Left ventricle myocardium inferior (tissue), 1 donor: ENCODE data around the gene USO1. TPM values are rescaled to one million over a fixed set of nuclear protein-coding genes. Genes with fewer than 3 reads are reported as not detected.
"Not testable (repeated sequence)": the region's sequence is repeated elsewhere in the genome, so short reads cannot be mapped to it uniquely, and the experiment has no call there.

Experiments used
- DNase-seq: peaks from one replicate; pipeline ENCODE4 v3.0.0-alpha.2; 2020
- H3K27ac ChIP-seq: fragments of 200-600 bp; replicated peaks from 2 replicates; pipeline ENCODE4 v1.8.0; 2021
- H3K27me3 ChIP-seq: fragments of 200-600 bp; 2 replicates; pipeline ENCODE4 v1.8.0; 2021; ENCODE audit warnings: low read depth
- H3K36me3 ChIP-seq: fragments of 200-600 bp; 2 replicates; pipeline ENCODE4 v1.8.0; 2021
- H3K4me1 ChIP-seq: fragments of 200-600 bp; 2 replicates; pipeline ENCODE4 v1.8.0; 2021
- H3K4me3 ChIP-seq: fragments of 200-600 bp; 2 replicates; pipeline ENCODE4 v1.8.0; 2021; ENCODE audit warnings: mild to moderate bottlenecking, moderate library complexity
- H3K9me3 ChIP-seq: fragments of 200-600 bp; replicated peaks from 2 replicates; pipeline ENCODE4 v1.8.0; 2021
- CTCF ChIP-seq: fragments of 200-600 bp; IDR thresholded peaks from 2 replicates; pipeline ENCODE4 v1.8.0; 2021; ENCODE audit warnings: antibody characterized with exemption, mild to moderate bottlenecking, borderline replicate concordance
- intact Hi-C: fragments of 100-400 bp; cut with micrococcal nuclease; formaldehyde crosslinking; loops from one replicate; pipeline ENCODE4 v1.11.0; 2022
- total RNA-seq: library from RNA; stranded (reverse); fragmentation: NEBNext Ultra II Directional; extraction: Animal tissue kit (Norgen Biotek cat#: 25700); gene quantifications from one replicate; pipeline ENCODE4 v1.2.1, GENCODE V29; 2021
- donor health status: DM: no; HTN: yes; CAD: no; lungs with severe emphysema.

The USO1 gene
- total RNA-seq, 1 donor from 2014 or later: 84.3 TPM

DNA sequence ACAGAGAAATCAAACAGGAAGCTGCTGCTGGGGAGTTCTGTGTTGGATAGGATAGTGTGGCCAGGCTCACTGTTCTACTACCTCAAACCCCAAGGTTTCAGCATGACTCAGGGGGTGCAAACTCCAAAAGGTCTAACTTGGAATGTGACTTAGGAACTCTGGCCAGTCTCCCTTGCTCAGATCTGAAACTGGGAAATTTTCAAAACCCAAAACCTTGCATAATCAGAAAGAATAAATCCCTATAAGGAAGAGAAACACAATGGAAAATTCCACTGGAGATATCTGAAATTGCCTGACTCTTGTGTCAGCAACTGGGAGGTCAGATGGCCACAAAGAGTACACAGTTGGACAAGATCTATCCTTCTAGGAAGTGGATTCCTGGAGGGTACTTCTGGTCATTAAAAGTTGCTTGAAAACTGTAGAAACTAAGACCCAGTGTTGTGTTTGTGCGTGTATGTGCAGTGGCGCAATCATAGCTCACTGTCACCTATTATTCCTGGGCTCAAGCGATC is 119.8 kb downstream of the USO1 start:
- no peak for TF ChIP-seq CTCF
- Histone ChIP-seq H3K27me3 (no peaks in the 10 kb centered on the region), H3K9me3 (no peaks in the 10 kb centered on the region), H3K4me3 (no peak overlapping the region), H3K4me1 (peaks cover 33% of the 10 kb centered on the region), H3K27ac (no peak overlapping the region), H3K36me3 (no peaks in the 10 kb centered on the region)
- intact Hi-C loops: no loop called here
- no peak for DNase-seq

- no peak for TF ChIP-seq CTCF
- H3K27me3 ChIP-seq: no peaks in the 10 kb centered on the region
- H3K4me3 ChIP-seq: no peak overlapping the region
- no peaks in the 10 kb centered on the region for H3K36me3 ChIP-seq
- DNase-seq: no peak
- H3K9me3 ChIP-seq: no peaks in the 10 kb centered on the region
- H3K27ac ChIP-seq: no peak overlapping the region
- peaks cover 32% of the 10 kb centered on the region for H3K4me1 ChIP-seq
- intact Hi-C loops: no loop called here
These were observed 121.6 kb downstream of the USO1 start for GRCh38 chr4:75845992-75846391.

GRCh38 chr4:75848171-75848760 is 123.9 kb downstream of the USO1 start:
- Histone ChIP-seq H3K27ac (peak overlapping the region; percentile 64), H3K4me1 (peaks cover 18% of the 10 kb centered on the region)
- H3K27me3 ChIP-seq, intact Hi-C loops, H3K36me3 ChIP-seq, H3K4me3 ChIP-seq, H3K9me3 ChIP-seq: not testable (repeated sequence)
- peak; percentile 79 for TF ChIP-seq CTCF
- peak; percentile 20 for DNase-seq

GRCh38 chr4:75848891-75849290 is 124.5 kb downstream of the USO1 start:
- peaks cover 15% of the 10 kb centered on the region for H3K4me1 ChIP-seq
- DNase-seq: no peak
- no peak overlapping the region for H3K27ac ChIP-seq
- H3K27me3 ChIP-seq: peaks cover 11% of the 10 kb centered on the region
- H3K9me3 ChIP-seq: no peaks in the 10 kb centered on the region
- no peak overlapping the region for H3K4me3 ChIP-seq
- TF ChIP-seq CTCF: no peak
- intact Hi-C loops: no loop called here
- no peaks in the 10 kb centered on the region for H3K36me3 ChIP-seq

DNA sequence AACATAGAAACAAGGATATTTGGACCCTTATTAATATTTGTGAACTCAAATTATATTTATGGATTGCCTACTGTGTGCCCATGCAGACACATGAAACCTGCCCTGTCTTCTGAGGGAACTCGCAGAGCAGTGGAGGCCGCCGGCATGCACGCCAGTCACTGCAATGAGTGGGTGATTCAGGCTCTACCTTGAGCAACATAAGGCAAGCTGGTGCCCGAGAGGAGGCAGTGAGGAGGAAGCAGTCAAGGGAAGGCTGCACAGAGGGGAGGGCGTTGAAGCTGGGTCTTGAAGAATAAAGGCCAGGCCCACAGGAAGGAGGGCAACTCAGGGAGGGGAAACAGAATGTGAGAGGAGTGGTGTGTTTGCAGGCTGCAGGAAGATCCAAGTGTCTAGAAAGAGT is 125.1 kb downstream of the USO1 start:
- no peak overlapping the region for H3K4me3 ChIP-seq
- H3K9me3 ChIP-seq: no peaks in the 10 kb centered on the region
- DNase-seq: no peak
- H3K27me3 ChIP-seq: peaks cover 16% of the 10 kb centered on the region
- intact Hi-C loops: no loop called here
- peaks cover 10% of the 10 kb centered on the region for H3K4me1 ChIP-seq
- no peak for TF ChIP-seq CTCF
- H3K27ac ChIP-seq: no peak overlapping the region
- no peaks in the 10 kb centered on the region for H3K36me3 ChIP-seq
